GM19397 (cell line): ENCODE data around the gene OR2T8.

Source experiments
- ATAC-seq: cut with Tn5 transposase; IDR thresholded peaks from one replicate; pipeline ENCODE4 v1.9.1; 2021; ENCODE audit warnings: mild to moderate bottlenecking, moderate library complexity; ENCODE audit not compliant: unreplicated experiment

The OR2T8 gene

DNA sequence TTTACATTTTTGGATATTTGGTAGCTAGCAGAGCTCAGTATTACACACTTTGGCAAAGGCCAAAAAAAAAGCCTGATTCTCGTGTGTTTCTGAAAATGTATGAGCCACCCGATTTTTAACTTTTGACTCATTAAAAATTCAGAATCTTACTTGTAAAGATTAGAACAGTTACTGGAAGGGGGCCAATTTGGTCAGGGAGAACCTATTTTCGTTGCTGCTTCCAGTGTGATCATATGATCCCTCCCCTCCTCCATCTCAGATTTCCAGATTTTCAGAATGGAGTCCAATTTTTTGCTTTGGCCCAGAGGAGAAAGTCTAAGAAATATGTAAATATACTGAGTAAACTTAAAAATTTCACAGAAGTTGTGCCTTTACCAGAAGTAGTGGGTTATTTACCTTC, 41.7 kb downstream of the OR2T8 start:
- no peak for ATAC-seq

DNA sequence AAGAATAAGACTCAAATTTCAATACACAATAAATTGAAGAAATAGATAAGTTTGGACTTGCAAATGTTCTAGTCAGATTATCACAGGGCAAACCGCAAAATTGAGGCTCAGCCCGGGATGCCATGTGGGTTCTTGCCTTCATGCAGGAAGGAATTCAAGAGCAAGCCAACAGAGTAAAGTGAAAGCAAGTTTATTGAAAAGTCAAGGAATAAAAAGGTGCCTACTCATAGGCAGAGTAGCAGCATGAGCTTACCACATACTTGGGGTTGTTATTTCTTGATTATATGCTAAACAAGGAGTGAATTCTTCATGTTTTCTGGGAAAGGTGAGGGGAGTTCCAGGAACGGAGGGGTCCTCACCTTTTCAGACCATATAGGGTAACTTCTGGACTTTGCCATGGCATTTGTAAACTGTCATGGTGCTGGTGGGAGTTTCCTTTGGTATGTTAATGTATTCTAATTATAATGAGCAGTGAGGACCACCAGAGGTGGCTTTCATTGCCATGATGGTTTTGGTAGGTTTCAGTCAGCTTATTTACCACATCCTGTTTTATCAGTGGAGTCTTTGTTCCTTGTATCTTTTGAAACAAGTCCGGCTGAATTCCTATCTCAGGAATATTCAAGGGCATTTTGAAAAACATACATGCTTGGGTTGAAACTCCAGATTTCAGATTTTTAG, 43.0 kb downstream of the OR2T8 start:
- no peak for ATAC-seq

DNA sequence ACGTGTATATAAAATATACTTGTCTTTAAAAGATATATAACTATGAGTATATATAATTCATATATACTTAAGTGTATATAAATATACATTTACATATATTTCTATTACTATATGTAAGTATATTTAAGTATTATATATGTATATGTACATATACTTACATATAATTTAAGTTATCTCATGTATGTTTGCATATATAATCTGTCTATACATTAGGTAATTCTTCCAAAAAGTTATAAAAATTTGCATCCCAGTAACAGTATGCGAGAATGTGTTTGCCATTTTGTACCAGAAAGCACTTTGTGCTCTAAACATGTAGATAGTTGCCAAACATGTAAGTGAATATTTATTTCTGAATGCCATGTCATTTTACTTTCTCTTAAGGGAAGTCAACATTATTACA, 44.9 kb downstream of the OR2T8 start, which contains the start of gene OR2AK2:
OR2AK2 (plus strand) TSS at position 301 of the 400 bp plus-strand sequence. CDS start 144 bp downstream, outside the sequence.
- no peak for ATAC-seq

DNA sequence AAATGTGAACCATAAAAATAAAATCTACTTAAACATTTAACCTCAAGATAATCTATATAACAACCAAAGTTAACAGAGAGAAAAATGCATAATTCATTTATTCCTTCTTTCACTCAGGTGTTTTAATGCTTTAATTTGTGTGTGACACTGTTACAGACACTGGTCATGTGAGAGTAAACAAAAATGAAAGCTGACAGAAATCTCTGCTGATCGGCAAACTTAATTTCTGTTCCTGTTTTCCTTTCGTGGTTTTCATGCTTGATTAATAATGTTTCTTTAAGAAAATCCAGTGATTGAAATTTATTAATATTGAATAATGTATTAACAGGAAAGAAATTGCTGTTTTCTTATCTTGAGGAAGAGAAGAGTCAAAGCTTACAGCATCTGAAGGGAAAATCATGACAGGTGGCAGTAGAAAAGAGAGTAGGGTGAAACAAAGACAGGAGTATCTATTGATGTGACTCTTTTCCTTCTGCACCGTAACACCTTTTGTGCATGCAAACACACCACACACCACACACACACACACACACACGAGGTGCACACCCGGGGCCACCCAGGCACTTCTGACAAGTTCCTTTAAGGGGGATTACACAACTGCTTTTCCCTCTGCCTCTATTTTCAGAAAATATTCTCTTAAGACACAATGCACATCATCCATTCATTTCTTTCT, 46.6 kb downstream of the OR2T8 start:
- ATAC-seq: peak; percentile 77
